Duodenal mucosa (tissue), 2 donors: ENCODE measurements around the gene MOG.

ENCODE experiments used
- H3K27ac ChIP-seq: one replicate; pipeline ENCODE4 v1.7.0; 2013; ENCODE audit warnings: low read depth, low read length
- H3K27me3 ChIP-seq, 2 donors: one replicate each; pipeline ENCODE4 v1.7.0; 2013; ENCODE audit warnings: low read length in 2 of 2, control low read depth in 1 of 2; ENCODE audit not compliant: insufficient read depth in 2 of 2, control insufficient read depth in 1 of 2
- H3K36me3 ChIP-seq, 2 donors: one replicate each; pipeline ENCODE4 v1.7.0; 2013; ENCODE audit warnings: low read length in 2 of 2, control low read depth in 1 of 2; ENCODE audit not compliant: insufficient read depth in 2 of 2, control insufficient read depth in 1 of 2
- H3K4me1 ChIP-seq, 2 donors: one replicate each; pipeline ENCODE4 v1.7.0; 2013; ENCODE audit warnings: low read length in 2 of 2, control low read depth in 1 of 2; ENCODE audit not compliant: insufficient read depth in 2 of 2, control insufficient read depth in 1 of 2
- H3K4me3 ChIP-seq, 2 donors: one replicate each; pipeline ENCODE4 v1.7.0; 2013; ENCODE audit warnings: low read length in 2 of 2, low read depth in 1 of 2
- H3K9ac ChIP-seq, 2 donors: one replicate each; pipeline ENCODE4 v1.7.0; 2013; ENCODE audit warnings: low read length in 2 of 2, low read depth in 1 of 2
- H3K9me3 ChIP-seq, 2 donors: one replicate each; pipeline ENCODE4 v1.7.0; 2013; ENCODE audit warnings: low read length in 2 of 2, control low read depth in 1 of 2; ENCODE audit not compliant: control insufficient read depth in 1 of 2

MOG gene

GRCh38 chr6:29674008-29674407, 17.1 kb downstream of the MOG start:
- Histone ChIP-seq H3K27me3 (peaks cover 4% of the 10 kb centered on the region in 2 donors), H3K4me1 (no peaks in the 10 kb centered on the region), H3K9me3 (no peaks in the 10 kb centered on the region), H3K27ac (no peak overlapping the region), H3K4me3 (no peak overlapping the region), H3K9ac (no peak overlapping the region), H3K36me3 (no peaks in the 10 kb centered on the region)

GRCh38 chr6:29675561-29675960, 18.7 kb downstream of the MOG start:
- no peaks in the 10 kb centered on the region for H3K9me3 ChIP-seq
- H3K36me3 ChIP-seq: no peaks in the 10 kb centered on the region
- H3K9ac ChIP-seq: no peak overlapping the region
- peaks cover 4% of the 10 kb centered on the region in 2 donors for H3K27me3 ChIP-seq
- no peak overlapping the region for H3K4me3 ChIP-seq
- H3K4me1 ChIP-seq: no peaks in the 10 kb centered on the region
- H3K27ac ChIP-seq: no peak overlapping the region

- Histone ChIP-seq H3K27me3 (no peaks in the 10 kb centered on the region), H3K27ac (no peak overlapping the region), H3K9me3 (no peaks in the 10 kb centered on the region), H3K36me3 (no peaks in the 10 kb centered on the region), H3K9ac (no peak overlapping the region), H3K4me3 (no peak overlapping the region), H3K4me1 (no peaks in the 10 kb centered on the region)
Observed at GRCh38 chr6:29676981-29677601, 20.2 kb downstream of the MOG start.

- H3K36me3 ChIP-seq: no peaks in the 10 kb centered on the region
- no peaks in the 10 kb centered on the region for H3K9me3 ChIP-seq
- H3K27ac ChIP-seq: no peak overlapping the region
- no peak overlapping the region for H3K4me3 ChIP-seq
- no peak overlapping the region for H3K9ac ChIP-seq
- H3K27me3 ChIP-seq: no peaks in the 10 kb centered on the region
- H3K4me1 ChIP-seq: no peaks in the 10 kb centered on the region
Observed at GRCh38 chr6:29678114-29678513, 21.2 kb downstream of the MOG start.

GRCh38 chr6:29679962-29680361, 23.1 kb downstream of the MOG start:
- H3K9me3 ChIP-seq: no peaks in the 10 kb centered on the region
- no peak overlapping the region for H3K9ac ChIP-seq
- H3K36me3 ChIP-seq: no peaks in the 10 kb centered on the region
- no peak overlapping the region for H3K4me3 ChIP-seq
- no peak overlapping the region for H3K27ac ChIP-seq
- no peaks in the 10 kb centered on the region for H3K4me1 ChIP-seq
- no peaks in the 10 kb centered on the region for H3K27me3 ChIP-seq

GRCh38 chr6:29680416-29680815, 23.5 kb downstream of the MOG start:
- H3K36me3 ChIP-seq: no peaks in the 10 kb centered on the region
- no peak overlapping the region for H3K4me3 ChIP-seq
- H3K9me3 ChIP-seq: no peaks in the 10 kb centered on the region
- no peak overlapping the region for H3K27ac ChIP-seq
- no peak overlapping the region for H3K9ac ChIP-seq
- no peaks in the 10 kb centered on the region for H3K4me1 ChIP-seq
- no peaks in the 10 kb centered on the region for H3K27me3 ChIP-seq

- Histone ChIP-seq H3K9me3 (no peaks in the 10 kb centered on the region), H3K27me3 (no peaks in the 10 kb centered on the region), H3K36me3 (no peaks in the 10 kb centered on the region), H3K9ac (no peak within 1 kb of the TSS), H3K4me1 (no peaks in the 10 kb centered on the region), H3K27ac (no peak within 1 kb of the TSS), H3K4me3 (no peak within 1 kb of the TSS)
Observed at GRCh38 chr6:29680904-29681303, 24.0 kb downstream of the MOG start, which contains the start of gene ZFP57. TSS of gene ZFP57 (minus strand) at chr6:29681152. CDS start at chr6:29677003, 4,149 bp downstream.

GRCh38 chr6:29681811-29682210, 24.9 kb downstream of the MOG start:
- Histone ChIP-seq H3K27ac (no peak overlapping the region), H3K36me3 (no peaks in the 10 kb centered on the region)

GRCh38 chr6:29685718-29686326, 28.9 kb downstream of the MOG start:
- Histone ChIP-seq H3K4me3 (no peak overlapping the region), H3K27ac (no peak overlapping the region), H3K9ac (no peak overlapping the region), H3K27me3 (no peaks in the 10 kb centered on the region), H3K9me3 (no peaks in the 10 kb centered on the region), H3K36me3 (no peaks in the 10 kb centered on the region), H3K4me1 (no peaks in the 10 kb centered on the region)

More at GRCh38 chr6:29681811-29682210, 24.9 kb downstream of the MOG start:
- H3K4me3 ChIP-seq: no peak overlapping the region
- H3K9ac ChIP-seq: no peak overlapping the region
- H3K4me1 ChIP-seq: no peaks in the 10 kb centered on the region
- no peaks in the 10 kb centered on the region for H3K9me3 ChIP-seq
- no peaks in the 10 kb centered on the region for H3K27me3 ChIP-seq

- Histone ChIP-seq H3K9me3 (no peaks in the 10 kb centered on the region), H3K4me3 (no peak overlapping the region), H3K27me3 (peaks cover 0 to 4% of the 10 kb centered on the region in 2 donors), H3K4me1 (no peaks in the 10 kb centered on the region), H3K9ac (no peak overlapping the region), H3K36me3 (no peaks in the 10 kb centered on the region), H3K27ac (no peak overlapping the region)
Observed at GRCh38 chr6:29694637-29695036, 37.7 kb downstream of the MOG start.
